HG02798 (cell line): ENCODE data around the gene IL5.
"Not testable (repeated sequence)": the region's sequence is repeated elsewhere in the genome, so short reads cannot be mapped to it uniquely, and the experiment has no call there.

Source experiments
- ATAC-seq: cut with Tn5 transposase; IDR thresholded peaks from one replicate; pipeline ENCODE4 v1.9.1; 2021; ENCODE audit warnings: mild to moderate bottlenecking; ENCODE audit not compliant: unreplicated experiment, poor library complexity

The IL5 gene

GRCh38 chr5:132539716-132540115 lies 3.6 kb downstream of the IL5 start:
- no peak for ATAC-seq

- ATAC-seq, result no peak
Measured at GRCh38 chr5:132530946-132531345, 12.4 kb downstream of the IL5 start.

DNA sequence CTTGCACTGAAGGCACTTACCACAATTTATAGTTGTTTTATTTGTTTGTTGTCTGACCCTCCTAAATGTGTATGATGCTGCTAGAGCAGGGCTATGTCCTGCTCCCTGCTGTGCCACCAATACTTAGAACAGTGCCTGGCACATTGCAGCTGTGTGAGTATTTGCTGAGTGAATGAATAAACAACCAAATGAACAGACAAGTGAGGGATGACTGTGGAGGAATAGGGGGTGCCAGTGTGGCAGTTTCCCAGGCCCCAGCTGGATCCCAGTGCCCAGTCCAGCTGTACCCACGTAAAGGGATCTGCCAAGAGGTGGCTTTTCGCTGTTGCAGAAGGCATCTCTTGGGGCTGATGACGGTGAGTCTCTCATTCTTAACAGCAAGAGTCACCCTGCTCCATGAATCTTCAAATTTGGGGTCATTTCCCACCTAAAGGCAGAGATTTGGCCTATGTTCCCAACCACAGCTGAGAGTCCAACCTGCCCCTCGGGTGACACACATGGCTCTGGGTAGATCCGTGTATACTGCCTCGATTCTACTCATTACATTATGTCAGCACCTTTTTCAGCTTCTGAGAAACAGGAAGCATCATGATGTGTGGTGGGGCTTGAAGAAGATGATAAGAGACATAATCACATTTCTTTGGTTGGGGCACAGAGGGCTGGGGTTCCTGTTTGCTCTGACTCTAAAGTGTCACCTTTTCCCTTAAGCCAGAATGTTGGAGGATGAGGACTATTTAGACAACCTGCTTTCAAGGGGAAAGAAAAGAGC lies 14.3 kb downstream of the IL5 start:
- no peak for ATAC-seq

- no peak for ATAC-seq
Measured at GRCh38 chr5:132528021-132528420, 15.3 kb downstream of the IL5 start.

DNA sequence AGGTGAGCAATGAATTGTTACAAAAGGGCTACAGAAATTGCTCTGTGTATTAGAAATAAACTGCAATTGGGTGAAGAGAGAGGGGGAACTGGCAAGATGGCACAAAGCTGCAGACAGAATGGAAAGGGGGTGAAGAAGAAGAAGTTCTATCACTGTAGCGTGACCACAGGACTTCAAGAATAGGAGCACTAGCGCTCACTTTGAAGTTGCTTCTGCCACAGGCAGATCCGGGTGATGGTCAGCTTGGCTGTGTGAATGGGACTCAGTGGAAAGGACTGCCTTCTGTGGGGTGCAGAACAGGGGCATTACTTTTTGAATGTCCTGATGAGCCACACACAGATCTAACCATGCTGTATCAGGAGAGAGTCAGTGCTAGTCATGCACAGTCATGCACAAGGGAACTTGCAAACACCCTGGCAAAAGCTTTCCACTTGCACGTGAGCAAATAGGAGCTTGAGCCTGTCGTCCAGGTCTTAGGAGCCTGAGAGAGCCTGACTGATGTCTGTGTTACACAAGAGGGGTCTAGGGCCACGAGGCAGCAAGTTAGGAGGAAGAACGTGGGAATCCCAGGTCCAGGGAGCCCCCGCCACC lies 16.3 kb downstream of the IL5 start:
- ATAC-seq, result peak; percentile 14

- ATAC-seq, result peak; percentile 48
Measured at GRCh38 chr5:132526290-132526973, 16.9 kb downstream of the IL5 start.

DNA sequence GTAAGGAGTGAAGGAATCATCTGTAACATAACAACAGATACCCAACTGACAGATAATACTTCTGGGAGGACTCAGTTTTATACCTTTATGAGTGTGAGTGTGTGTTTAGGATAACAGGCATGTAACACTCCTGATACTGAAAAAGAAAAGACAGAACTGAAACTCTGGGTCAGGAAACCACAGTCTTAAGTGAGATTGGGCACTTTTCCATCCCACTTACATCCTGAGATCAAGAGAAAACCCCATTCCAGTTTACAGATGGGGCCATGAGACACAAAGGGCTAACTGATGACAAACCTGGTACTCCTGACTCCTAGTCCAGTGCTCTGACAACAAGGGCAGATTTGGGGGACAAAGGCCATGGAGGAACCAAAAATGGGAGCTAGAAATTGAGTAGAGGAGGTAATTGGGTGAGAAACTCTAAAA lies 18.0 kb downstream of the IL5 start:
- ATAC-seq, result peak; percentile 71

GRCh38 chr5:132524877-132525276 lies 18.4 kb downstream of the IL5 start:
- ATAC-seq, result not testable (repeated sequence)

- not testable (repeated sequence) for ATAC-seq
Measured at GRCh38 chr5:132522067-132522466, 21.3 kb downstream of the IL5 start.

DNA sequence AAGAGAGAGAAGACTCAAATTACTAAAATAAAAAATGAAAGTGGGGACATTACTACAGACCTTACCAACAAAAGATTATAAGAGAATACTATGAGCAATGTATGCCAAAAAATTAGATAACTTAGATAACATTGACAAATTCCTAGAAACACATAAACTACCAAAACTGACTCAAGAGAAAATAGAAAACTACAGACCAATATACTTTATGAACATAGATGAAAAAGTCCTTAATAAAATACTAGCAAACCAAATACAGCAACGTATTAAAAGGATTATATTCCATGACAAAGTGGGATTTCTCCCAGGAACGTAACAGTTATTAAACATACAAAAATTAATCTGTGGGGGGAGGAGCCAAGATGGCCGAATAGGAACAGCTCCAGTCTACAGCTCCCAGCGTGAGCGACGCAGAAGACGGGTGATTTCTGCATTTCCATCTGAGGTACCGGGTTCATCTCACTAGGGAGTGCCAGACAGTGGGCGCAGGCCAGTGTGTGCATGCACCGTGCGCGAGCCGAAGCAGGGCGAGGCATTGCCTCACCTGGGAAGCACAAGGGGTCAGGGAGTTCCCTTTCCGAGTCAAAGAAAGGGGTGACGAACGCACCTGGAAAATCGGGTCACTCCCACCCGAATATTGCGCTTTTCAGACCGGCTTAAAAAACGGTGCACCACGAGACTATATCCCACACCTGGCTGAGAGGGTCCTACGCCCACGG lies 29.5 kb downstream of the IL5 start:
- ATAC-seq, result not testable (repeated sequence)

DNA sequence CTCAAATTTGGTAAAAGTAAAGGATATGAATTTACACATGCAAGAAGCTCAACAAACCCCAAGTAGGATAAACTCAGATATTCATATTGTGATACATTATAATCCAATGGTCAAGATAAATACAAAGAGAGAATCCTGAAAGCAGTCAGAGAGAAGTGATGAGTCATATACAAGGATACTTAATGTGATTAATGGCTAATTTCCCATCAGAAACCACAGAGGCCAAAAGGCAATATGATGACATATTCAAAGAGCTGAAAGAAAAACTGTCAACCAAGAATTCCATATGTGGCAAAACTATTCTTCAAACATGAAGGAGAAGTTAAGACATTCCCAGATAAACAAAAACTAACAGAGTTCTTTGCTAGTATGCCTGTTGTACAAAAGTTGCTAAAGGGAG lies 33.2 kb downstream of the IL5 start:
- no peak for ATAC-seq

GRCh38 chr5:132506094-132506692 lies 37.1 kb downstream of the IL5 start:
- peak; percentile 73 for ATAC-seq

DNA sequence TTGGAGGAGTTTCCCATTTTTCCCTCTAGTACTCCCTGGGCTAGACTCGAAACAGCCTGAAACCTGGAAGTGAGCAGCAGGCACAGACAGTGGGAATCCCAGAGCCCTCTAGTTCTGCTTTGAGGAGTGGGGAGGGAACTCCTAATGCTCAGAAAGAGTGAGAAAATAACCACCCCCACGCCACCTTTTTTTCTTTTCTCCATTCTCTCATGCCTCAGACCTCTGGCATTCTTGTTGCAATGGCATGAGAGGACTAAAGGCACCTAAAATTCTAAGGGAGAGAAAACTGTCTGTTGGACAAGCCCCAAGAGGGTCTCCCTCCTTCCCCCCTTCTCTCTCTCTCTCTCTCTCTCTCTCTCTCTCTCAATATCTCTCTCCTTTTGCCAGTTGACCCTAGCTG lies 37.7 kb downstream of the IL5 start:
- no peak for ATAC-seq

DNA sequence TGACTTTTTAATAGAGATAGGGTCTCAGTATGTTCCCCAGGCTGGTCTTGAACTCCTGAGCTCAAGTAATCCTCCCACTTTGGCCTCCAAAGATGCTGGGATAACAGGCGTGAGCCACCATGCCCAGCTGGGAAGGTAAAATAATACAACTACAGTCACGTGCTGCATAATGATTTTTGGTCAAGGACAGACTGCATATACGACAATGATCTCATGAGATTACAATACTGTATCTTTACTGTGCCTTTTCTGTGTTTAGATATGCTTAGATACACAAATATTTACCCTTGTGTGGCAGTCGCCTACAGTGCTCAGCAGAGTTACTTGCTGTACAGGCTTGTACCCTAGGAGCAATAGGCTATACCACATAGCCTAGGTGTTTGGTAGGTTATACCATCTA lies 38.6 kb downstream of the IL5 start:
- no peak for ATAC-seq

GRCh38 chr5:132503244-132503643 lies 40.1 kb downstream of the IL5 start:
- ATAC-seq, result no peak

DNA sequence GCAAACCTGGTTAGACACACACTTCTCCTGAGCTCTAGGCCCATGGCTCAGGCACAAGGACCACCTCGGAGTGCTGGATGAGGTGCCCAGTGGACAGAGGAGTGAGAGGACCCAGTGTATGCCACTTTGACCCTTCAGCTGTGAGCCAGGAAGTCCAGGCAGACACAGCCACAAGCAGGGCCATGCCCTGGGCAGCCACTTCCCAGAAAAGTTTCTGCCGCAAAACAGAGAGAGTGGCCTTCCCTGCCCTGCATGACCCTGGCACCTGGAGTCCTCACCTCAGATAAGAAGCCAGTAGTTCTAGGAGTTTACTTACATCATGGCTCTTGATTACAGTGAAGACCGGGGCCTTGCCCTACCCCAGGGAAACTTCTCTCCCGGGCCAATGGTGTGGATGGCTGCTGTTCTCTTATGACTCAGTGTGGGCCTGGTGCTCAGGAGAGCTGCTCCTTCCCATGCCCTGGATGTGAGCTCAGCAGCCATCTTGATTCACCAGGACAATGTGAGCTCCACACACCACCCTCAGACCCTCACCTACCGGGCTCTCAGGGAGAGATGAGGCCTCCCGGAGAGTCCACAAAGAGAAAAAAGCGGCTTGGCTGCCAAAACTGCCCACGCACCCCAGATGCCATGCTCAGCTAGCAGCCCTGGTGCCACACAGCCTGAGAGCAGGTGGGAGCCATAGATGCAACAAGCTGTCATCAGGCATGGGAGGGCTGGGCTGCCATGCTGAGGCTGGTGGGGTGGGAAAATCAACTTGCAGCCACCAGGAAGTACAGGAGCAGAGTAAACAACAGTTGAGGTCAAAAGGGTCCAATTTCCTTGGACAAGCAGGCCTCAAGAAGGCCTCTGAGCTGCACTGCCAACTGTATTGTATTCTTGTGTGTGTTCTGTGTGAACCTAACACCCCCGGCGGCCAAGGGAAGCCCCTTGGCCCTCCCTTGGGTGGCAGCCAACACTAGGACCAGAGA lies 41.1 kb downstream of the IL5 start:
- ATAC-seq, result no peak

DNA sequence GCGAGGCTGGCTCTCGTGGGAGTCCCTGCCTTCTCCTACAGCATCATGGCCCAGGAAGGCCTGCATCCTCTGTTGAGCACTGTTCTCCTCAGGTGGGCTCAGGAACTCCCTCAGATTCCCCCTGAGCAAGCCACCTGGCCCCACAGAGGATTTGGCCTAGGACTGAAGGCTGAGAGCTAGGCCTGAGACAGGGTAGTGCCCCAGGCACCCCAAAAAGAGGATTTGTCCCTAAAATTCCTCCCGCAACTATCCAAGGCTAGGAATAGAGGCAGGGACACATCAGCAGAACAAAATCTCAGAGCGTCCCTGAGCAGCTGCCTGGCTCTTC lies 41.7 kb downstream of the IL5 start:
- ATAC-seq, result no peak

DNA sequence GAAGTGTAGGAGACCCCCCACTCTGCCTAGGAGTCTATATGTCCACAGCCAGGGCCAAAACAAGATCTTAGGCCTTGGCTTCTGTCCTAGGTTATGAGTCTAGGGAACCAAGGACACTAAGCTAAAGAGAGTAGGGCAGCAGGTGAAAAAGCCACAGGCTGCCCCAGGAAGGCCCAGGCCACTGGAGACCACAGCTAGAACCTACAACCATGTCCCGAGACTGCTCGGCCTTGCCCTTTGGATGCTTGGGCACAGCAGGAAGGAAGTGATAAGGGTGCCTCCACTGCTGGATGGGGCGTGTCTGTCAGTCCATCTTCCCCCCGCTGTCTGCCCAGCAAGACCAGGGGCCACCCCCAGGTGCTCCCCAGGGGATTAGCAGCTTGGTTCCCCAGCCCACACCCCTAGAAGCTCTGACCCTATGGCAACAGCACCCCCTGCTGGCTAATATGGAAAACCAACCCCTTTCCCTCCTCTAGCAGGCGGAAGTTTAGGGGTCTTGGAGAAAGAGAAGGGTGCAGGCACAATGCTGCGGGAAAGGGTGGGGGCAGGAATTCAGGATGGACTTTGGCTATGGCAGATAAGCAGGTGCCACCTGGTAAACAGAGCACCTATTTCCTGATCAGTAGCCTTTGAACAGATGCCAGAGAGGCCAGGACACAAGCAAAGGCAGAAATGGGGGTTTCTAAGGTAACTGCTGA lies 42.2 kb downstream of the IL5 start:
- peak; percentile 39 for ATAC-seq
